SKM-1 (cell line): ENCODE results near the gene TNFSF10.
"Not testable (repeated sequence)": the region's sequence is repeated elsewhere in the genome, so short reads cannot be mapped to it uniquely, and the experiment has no call there.

Source experiments
- DNase-seq: peaks from one replicate; lab custom pipeline; 2025; ENCODE audit not compliant: unreplicated experiment; lab: John Stamatoyannopoulos, UW

TNFSF10 gene

DNA sequence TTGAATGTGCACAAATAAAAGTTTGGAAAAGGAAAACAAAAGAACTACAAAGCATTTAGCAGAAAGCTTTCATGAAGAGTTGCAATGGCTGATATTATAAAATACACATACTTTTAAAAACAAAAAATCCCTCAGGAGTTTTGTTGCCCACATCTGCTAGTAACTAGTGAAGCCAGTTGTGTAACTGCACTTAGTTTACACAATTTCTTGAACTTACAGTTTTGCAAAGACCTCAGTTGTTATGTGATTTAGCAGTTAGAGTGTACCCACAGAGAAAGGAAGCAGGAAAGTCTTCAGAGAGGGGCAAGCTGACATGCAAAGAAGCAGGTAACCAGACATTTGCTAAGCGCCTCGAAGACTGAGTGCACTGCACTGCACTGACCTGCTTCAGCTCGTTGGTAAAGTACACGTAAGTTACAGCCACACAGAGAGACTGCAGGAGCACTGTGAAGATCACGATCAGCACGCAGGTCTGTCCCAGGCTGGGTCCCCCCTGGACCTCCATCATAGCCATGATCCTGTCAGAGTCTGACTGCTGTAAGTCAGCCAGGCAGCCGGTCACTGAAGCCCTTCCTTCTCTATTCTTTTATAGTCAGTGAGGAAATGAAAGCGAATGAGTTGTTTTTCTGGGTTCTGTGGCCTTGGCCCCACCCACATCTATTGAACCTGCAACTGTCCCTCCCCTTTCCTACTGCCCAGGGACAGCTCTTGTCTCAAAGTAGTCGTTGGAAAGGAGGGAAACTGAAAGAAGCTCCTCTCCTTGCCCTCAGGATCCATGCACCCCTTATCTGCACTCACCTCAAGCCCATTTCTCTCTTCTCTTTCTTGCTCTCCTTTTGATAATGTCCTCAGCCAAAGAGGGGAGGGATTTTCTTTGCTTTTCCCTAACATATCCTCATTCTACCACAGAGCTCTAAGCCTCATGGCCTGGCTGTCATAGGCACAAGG, at the start of gene TNFSF10:
Gene TNFSF10 (minus strand): TSS at position 560 of the 948 bp plus-strand sequence. CDS start 46 bp downstream, at position 514.
- DNase-seq, result peak; percentile 70

DNA sequence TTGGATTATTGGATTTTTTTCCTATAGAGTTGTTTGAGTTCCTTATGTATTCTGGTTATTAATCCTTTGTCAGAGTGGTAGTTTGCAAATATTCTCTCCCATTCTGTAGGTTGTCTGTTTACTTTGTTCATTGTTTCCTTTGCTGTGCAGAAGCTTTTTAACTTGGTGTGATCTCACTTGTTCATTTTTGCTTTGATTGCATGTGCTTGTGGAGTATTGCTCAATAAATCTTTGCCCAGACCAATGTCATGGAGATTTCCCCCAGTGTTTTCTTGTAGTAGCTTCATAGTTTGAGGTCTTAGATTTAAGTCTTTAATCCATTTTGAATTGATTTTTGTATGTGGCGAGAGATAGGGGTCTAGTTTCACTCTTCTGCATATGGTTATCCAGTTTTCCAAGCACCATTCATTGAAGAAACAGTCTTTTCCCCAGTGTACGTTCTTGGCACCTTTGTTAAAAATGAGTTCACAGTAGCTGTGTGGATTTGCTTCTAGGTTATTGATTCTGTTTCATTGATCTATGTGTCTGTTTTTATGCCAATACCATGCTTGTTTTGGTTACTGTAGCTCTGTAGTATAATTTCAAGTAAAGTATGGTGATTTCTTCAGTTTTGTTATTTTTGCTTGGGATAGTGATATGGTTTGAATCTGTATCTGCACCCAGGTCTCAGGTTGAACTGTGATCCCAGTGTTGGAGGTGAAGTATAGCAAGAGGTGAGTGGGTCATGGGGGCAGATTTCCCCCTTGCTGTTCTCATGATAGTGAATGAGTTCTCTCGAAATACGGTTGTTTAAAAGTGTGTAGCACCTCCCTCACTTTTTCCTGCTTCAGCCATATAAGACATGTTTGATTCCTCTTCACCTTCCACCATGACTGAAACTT, 46.1 kb upstream of the TNFSF10 start:
- DNase-seq, result no peak

DNA sequence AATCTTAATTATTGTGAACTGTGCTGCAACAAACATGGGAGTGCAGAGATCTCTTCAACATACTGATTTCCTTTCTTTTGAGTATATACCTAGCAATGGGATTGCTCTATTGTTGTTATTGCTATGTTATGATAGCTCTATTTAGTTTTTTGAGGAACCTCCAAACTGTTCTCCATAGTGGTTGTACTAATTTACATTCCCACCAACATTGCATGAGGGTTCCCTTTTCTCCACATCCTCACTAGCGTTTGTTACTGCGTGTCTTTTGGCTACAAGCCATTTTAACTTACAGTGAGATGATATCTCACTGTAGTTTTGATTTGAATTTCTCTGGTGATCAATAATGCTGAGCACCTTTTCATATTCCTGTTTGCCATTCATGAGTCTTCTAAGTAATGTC, 45.5 kb upstream of the TNFSF10 start:
- DNase-seq, result no peak

DNA sequence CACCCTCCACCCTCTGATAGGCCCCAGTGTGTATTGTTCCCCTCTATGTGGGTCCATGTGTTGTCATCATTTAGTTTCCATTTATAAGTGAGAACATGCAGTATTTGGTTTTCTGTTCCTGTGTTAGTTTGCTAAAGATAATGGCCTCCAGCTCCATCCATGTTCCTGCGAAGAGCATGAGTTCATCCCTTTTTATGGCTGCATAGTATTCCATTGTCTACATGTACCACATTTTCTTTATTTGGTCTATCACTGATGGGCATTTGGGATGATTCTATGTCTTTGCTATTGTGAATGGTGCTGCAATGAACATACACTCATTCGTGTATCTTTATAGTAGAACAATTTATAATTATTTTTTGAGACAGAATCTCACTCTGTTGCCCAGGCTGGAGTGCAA, 43.6 kb upstream of the TNFSF10 start:
- DNase-seq, result not testable (repeated sequence)

DNA sequence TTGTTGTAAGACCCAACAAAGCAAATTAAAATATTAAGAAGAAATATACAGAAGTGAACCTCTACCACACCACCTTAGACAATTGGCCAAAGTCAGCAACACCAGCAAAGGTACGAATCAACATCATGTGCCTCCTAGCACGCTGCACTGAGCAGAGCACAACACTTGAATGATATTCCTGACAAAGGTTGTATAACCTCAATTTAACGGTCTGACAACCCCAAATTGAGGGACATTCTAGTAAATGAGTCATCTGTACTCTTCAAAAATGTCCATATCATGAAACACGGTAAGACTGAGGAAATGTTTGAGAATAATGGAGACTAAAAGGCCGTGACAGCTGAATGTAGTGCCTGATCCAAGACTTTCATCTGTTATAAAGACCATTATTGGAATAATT, 41.3 kb upstream of the TNFSF10 start:
- no peak for DNase-seq

DNA sequence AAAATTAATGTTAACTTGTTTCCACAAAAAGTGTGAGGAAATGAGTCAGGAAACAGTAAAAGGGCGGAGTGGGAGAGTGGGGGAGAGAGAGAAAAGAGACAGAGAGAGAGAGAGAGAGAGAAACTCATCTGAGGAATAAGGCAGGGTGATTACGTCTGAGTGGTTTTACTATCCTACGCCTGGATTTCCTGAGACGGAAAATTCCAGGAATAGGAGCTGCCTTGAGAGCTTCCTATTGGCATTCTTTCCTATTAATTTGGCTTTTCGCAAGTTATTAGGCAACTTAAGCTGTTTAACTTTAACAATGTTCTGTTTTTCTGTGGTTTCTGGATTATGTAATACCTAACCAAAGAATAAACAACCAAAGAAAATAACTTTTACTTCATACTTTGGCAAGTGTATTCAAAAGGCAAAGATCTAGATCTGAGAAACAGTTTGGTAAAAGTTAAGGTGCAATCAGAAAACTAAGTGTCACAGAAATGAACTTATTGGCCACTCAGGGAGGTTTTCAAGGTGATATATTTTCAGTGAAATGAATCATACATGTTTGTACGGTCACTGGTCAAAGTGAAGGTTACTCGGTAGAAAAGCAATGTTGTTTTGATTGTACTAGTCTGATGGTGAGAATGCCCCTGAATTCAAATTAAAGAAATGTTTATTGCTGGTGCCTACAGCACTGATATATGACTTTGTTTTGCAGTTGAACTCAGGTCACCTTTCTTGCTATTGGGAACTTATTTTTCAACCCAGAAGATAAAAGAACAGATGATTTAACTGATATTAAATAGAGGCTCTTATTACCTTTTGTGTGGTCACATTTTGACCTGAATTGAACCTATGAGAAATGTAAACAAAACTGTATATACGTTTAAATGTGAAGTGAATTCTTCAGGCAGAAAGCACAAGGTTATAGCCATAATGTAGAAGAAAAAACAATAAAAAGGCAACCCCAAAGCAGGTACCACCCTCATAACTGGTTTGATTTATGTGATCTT, 39.9 kb upstream of the TNFSF10 start:
- no peak for DNase-seq

DNA sequence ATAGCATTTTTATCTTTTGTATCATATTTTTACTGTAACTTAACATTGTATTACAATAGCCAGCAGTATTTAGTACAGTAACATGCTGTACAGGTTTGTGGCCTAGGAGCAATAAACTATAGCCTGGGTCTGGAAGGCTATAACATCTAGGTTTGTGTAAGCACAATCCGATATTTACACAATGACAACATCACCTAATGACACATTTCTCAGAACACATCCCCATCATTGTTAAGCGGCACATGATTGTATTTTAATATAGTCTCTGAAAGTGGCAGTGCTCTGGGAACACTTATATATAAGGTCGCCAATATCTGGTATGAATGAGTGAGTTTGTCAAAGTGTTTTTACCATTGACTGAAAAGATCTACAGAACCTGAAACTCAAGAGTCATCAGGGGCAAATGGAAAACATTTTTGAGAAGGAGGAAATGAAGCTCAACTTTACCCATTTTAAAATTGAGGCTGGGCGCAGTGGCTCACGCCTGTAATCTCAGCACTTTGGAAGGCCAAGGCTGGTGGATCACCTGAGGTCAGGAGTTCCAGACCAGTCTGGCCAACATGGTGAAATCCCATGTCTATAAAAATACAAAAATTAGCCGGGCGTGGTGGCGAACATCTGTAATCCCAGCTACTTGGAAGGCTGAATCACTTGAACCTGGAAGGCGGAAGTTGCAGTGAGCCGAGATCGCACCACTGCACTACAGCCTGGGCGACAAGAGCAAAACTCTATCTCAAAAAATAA, 38.8 kb upstream of the TNFSF10 start:
- no peak for DNase-seq

DNA sequence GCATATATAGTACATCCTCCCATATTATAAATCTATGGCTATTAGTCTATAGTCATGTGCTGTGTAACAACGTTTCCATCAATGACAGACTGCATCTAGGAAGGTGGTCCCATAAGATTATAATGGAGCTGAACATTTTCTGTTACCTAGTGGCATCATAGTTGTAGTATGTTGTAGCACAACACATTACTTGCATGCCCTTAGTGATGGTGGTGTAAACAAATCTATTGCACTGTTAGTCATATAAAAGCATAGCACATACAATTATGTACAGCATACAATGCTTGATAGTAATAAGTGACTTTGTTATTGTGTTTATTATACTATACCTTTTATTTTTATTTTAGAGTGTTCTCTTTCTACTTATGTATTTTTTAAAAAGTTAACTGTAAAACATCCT, 37.4 kb upstream of the TNFSF10 start:
- no peak for DNase-seq

DNA sequence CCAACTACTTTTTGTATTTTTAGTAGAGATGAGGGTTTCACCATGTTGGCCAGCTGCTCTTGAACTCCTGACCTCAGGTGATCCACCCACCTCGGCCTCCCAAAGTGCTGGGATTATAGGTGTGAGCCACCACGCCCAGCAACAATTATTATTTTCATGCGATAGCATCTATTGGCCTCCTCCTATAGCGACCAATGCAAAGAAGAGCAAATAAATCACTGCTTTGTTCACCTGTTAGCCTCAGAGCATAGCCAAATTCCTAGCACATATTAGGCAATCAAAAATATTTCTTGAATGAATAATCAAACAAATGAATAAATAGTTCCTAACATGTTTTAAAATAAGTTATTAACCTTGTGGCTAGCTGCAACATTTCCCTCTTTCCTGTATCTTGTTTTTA, 36.8 kb upstream of the TNFSF10 start:
- DNase-seq, result no peak

DNA sequence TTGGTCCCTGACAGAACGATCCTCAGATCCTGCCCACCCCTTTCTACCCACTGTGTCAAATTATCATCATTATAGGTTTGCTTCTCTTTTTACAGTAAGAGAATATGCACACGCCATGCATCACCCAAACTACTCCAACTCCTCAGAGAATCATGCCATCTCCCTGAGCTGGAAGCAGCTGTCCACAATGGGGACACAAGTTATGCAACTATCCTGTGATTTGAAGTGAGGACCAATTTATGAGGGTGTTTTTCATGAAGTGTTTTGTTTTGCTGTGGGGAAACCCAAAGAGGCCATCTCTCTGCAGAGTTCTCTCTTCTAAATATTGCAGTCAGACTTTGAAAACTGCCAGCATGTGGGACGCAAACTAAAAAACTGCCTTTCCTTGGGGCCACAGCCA, 35.8 kb upstream of the TNFSF10 start:
- DNase-seq, result no peak

DNA sequence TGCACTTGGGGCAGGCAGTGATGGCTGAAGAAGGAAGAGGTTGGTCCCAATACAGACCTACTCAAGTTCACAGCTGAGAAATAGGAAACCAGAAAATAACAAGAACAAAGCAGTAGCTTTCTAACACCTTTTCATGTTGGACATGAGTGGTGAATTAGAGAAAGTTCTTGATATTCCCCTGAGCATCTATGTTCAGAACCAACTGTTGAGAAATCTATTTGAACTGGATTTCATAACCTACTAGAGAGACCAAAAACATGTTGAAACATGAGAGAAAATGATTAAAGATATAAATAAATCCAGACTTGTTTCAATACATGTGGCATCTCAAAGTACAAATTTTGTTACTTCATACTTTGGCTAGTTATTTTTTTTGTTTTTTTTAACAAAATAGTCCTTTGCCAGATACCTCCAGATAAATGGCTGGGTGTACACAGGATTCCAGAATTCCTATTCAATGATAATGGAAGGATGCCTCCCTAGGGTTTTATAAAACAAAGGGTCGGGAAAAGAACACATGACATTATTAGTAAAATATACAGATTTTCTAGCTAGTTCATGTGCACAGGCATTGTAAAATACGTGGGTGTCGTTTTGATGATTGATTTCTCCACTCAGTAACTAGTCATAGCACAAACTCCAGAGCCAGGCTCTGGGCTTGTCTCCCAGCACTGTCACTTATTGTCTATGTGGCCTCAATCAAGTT, 34.4 kb upstream of the TNFSF10 start:
- no peak for DNase-seq

DNA sequence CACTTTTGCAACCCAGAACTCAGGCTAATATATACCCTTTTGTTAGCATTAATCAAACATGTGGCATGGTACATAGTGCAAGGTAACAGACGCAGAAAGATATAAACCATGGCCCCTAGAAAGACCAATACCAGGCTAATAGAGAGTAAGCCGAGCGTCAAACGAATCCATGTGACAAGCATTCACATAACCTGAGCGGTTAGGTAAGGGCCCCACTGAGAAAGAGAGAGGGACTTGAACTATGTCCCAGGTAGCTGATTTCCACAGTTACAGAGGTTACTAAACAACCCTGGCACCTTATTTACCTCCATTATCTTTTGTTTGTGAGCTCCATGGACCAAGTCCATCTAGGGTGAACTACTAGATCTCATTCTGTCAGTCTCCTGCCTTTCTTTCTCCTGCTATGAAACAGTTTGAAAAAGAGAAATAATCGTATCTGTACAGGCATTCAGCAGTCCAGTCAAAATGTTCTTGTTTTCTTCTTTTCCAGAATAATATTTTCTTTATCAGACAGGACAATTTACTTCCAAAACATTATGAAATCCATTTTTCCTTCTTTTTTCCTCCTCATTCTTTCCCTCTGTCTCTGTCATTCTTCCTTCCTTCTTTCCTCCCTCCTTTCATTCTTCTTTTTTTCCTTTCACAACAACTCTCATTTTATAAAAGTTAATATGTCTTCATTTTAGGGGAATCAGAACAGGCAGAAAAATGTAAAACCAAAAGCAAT, 30.5 kb upstream of the TNFSF10 start:
- DNase-seq, result no peak

DNA sequence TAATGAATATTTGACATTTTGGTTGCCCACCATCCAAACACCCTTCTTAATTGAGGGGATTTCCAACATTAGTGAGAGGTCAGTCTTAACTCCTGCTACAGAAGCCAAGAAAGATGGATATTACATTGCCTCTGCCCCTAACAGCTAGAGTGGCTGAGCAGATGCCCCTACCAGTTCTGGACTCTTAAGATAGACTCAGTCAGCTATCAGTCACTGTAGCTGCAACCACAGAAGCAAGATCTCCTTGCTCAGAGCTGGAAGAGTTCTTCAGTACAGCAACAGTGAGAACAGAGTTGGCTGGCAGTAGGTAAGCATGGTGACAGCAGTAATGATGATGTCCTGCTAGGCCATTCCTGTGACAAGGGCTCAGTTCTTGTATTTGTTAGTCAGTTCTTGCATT, 29.4 kb upstream of the TNFSF10 start:
- no peak for DNase-seq

DNA sequence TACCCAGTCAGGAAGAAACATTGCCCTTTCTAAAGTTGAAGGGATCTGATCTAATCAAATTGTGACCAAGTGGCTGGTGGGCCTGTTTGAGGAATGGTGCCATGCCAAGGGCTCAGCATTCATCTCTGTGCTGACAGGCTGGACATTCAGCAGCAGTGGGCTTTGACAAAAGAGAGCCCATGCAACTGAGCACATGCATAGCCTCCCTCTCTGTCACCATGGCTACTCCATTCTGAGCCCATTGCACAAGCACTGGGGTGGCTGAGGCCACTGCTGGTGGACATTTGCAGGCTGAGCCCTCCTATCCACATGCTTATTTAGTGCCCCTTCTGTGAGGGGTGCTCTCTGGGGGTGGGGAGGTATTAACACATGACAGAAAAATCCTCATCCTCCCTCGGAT, 28.6 kb upstream of the TNFSF10 start:
- no peak for DNase-seq

DNA sequence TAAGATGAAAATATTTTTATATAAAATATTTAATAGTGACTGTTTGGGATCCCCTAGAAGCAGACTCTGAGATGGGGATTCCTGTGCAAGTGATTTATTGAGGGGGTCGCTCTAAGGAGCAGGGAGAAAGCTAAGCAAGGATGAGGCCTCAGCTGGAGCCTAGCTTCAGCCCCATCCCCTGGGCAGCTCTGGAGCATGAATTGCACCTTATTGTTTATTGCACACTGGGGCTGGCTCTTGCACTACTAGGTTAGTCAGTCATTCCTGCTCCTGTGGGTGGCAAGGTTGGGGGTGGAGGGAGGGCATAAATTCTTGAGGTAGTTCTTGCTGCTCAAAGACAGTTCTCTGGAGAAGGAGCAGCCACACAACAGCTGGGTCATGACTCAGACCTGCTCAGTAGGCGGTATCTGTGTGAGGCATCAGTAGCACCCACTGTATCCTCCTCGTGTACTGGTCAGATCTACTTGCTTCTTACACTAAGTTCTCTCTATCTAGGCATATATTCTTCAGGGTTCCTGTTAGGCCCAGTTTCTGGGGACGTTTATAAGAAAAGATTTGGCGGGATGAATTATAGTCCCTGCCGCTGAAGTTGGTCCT, 27.2 kb upstream of the TNFSF10 start:
- no peak for DNase-seq

DNA sequence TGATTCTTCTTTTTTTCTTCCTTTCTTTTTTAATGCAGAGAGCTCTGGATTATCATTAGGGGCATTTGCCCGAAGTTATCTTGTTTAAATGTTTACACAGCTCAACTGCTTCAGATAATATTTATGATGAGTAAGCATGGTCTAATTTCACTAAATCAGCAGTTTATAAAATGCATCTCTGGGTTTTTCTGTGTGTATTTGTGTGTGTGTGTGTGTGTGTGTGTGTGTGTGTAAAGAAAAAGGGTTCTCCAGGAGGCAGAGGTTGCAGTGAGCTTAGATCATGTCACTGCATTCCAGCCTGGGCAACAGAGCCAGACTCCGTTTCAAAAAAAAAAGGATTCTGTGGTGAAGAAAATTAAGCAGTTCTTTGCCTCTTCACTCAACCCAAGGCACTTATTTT, 25.9 kb upstream of the TNFSF10 start:
- no peak for DNase-seq

DNA sequence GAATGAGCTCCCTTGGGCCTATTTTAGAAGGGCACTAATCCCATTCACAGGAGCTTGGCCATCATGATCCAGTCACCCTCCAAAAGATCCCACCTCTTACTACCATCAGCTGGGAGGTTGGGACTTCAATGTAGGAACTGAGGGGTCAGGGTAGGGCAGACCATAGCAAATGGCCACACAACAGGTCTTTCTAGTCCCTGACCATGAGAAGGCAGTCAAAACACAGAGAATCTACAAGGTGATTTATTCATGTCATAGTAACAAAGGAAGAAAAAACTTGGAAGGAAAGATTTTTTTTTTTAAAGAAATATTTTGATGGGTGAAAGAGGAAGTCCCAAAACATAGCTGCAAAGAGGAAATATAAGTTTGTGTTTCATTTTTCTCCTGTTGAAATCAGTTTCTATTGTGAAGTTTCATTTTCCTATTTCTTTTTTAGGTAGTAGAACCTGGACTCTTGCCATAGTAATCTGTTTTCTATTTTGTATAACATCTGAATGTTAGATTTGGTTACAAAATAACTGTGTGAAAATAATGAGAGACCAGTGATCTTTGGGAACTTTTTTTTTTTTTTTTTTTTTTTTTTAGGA, 23.5 kb upstream of the TNFSF10 start:
- DNase-seq, result no peak

DNA sequence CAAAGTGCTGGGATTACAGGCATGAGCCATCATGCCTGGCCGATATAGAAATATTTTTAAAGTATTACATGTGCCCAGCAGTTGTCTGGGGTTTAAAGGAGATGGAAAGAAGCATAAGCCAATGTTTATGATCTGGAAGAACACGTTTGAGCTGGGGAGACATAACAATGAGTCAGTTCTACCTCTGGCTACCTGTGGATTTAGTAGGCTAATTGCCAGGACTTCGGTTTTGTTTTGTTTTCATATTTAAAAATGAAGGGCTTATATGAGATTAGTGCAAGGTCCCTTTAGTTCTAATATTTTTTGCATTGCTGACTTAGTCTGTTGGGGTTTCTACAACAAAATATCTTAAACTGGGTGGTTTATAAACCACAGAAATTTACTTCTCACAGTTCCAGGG, 22.9 kb upstream of the TNFSF10 start:
- DNase-seq, result no peak
